Glomerular visceral epithelial cell (primary cell): ENCODE measurements around the gene EXTL1.

ENCODE experiments used
- DNase-seq: peaks from one replicate; pipeline ENCODE4 v3.0.0-alpha.2; 2016; ENCODE audit errors: extremely low spot score

Gene EXTL1

DNA sequence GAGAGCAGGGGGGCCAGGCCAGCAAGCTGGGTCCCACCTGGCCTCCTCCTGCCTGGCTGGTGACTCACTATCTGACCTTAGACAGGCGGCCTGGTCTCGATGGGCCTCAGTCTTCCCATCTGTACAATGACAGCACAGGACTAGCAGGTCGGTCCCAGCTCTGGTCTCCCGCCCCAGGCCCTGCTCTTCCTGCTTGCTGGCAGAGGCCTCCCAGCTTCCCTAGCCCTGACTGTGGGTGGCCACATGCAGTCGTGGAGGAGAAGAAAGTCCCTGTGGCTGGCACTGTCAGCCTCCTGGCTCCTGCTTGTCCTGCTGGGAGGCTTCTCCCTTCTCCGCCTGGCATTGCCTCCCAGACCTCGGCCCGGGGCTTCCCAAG, 817 bp downstream of the EXTL1 start:
- DNase-seq: no peak

DNA sequence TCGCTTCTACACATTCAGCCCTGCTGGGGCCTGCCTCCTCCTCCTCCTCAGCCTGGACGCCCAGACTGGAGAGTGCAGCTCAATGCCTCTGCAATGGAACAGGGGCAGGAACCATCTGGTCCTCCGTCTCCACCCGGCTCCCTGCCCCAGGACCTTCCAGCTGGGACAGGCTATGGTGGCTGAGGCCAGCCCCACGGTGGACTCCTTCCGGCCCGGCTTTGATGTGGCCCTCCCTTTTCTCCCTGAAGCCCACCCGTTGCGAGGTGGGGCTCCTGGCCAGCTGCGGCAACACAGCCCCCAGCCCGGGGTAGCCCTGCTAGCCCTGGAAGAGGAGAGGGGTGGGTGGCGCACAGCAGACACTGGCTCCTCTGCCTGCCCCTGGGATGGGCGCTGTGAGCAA, 1.4 kb downstream of the EXTL1 start:
- no peak for DNase-seq

DNA sequence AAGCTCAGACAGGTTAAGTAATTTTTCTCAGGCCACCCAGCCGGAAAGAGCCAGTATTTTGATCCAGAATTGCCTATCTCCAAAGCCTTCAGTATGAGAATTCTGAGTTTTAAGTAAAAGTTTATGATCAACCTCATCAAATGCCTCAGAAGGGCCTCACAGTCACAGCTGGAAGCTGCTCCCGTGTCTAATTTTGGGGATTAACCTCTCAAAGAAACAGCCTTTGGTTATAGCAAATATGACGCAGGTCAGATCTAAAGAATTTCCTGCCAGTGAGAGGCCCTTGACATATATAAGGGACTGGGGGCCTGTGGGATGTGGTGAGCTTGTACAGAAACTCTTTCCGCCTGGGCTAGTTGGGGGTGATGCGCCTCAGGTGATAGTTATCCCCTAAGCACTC, 2.3 kb downstream of the EXTL1 start:
- no peak for DNase-seq

DNA sequence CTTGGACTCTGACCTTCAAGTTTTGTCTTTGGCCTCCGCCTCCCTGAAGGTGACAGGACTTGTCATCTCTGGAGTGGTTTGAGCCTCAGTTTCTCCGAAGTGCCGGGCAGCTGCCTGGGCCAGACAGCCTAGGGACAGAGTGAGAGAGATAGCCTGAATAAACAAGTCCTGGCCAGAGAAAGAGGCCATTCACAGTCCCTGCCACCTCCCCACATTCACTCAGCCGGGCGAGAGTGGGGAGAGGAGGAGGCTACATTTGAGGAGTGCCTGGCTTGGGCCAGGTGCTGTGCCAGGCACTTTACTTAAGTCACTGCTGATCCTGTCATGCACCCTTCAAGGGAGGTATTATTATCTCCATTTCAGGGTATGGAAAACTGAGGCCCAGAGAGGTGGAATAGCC, 3.5 kb downstream of the EXTL1 start:
- no peak for DNase-seq

DNA sequence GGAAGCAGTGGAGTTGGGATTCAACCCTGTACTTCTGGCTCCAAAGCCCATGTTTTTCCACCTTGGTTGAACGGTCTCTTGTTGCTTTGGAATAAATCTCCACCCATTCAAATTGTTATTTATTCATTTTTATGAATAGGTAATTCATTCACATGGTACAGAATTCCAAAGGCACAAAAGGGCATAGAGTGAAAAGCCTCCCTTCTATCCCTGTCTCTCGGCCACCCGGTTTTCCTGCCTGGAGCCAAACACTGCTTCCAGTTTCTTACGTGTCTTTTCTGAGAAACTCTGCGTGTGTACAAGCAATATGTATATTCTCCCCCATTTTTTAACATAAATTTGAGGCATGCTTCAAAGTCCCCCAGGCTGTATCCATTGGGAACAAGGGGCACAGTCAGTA, 3.9 kb downstream of the EXTL1 start:
- no peak for DNase-seq

DNA sequence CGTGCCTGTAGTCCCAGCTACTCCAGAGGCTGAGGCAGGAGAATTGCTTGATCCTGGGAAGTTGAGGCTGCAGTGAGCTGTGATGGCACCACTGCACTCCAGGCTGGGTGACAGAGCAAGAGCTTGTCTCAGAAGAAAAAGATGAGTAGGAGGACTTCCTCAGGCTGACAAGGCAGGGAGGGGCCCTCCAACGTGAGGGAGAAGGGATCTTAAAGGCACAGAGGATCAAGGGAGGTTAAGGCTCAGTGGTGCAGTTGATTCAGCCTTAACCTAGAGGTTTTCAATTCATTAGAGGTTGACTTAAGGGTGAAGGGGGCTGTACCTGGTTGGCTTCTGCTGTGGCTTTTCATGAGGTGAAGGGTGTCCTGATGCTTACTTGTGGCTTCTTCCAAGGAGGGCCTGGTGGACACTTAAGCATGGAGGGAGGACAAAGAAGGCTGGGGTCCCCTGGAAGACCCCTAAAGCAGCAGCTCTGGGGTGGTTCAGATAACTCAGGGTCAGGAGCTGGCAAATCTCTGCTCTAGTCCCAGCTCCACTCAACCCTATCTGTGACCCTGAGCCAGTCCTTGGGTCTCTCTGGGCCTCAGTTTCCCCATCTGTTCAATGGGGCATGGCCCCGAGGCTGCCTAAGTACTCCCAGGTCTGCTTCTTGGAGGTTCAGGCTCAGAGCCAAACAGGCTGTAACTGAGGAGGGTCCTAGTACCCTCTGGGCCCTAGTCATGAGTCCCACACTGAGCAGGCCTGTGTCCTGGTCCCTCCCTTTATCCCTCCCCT, 6.3 kb downstream of the EXTL1 start:
- no peak for DNase-seq

DNA sequence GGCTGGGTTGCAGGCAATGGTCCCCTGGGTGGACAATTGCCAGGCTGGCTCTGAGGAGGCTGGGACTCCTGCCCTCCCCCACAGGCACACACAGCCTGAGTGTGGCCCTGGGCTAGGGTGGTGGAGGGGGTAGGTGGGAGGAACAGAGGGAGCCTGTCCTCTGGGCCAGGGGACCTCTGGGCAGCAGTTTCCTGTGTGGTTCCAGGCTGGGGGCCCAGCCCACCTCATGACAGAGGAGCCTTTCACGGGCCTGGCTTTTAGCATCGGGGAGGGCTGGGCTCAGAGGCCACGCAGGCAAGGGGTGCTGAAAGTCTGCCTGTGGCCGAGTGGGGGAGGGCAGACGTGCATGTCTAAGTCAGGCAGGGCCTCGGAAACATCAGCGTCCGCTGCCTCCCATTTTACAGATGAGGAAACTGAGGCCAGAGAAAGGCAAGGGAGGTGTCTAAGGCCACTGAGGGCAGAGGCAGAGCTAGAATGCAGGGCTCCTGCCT, 7.0 kb downstream of the EXTL1 start:
- DNase-seq: no peak

DNA sequence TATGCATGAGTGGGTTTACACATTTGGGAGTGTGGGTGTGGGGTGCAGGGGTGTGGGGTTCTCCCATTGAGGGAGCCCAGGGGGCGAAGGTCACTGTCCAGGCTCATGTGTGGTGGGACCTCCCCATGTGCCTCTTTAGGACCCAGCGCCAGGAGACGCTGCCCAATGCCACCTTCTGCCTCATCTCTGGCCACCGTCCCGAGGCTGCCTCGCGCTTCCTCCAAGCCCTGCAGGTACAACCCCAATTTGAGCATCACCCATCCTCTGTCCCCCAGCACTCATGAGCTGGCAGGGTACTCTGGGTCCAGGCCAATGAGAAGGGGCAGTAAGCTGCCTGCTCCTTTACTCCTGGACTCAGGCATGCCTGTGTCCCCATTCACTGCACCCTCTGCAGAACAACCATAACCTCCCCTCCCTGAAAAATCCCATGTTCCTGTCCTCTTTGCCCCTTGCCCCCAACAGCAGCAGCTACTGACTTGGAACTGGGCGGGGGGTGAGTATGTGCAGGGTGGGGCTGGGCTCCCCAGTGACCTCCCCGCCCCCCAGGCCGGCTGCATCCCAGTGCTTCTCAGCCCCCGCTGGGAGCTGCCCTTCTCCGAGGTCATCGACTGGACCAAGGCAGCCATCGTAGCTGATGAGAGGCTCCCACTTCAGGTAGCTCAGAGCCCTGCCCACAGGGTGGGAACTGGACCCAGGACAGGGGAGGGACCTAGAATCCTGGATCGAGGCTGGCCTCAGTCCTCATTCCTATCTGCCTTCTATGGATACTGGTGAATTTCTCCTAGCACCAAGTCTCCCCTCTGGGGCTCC, 7.7 kb downstream of the EXTL1 start:
- no peak for DNase-seq

DNA sequence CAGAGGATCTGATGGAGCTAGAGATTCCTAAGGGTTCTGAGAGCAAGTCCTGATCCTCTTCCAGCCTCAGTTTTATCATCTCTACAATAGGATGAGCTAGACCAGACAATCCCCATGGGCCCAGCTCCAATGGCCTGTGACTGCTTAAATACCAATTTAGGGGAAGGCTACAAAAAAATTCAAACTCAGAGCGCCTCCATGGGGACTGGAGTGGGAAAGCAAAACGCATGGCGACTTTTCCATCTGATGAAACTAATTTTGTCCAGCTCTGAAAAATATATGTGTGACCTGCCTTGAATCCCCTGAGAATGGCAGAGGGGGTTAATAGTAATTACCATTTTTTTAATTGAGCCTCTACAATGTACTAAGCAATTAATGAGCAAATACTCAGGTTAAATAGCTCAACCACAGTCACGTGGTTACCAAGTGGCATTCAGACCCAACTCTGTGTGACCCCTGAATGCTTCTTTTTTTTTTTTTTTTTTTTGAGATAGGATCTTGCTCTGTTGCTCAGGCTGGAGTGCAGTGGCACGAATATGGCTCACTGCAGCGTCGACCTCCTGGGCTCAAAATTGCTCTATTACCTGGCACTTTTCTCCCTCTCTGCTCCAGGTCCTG, 8.4 kb downstream of the EXTL1 start:
- no peak for DNase-seq

DNA sequence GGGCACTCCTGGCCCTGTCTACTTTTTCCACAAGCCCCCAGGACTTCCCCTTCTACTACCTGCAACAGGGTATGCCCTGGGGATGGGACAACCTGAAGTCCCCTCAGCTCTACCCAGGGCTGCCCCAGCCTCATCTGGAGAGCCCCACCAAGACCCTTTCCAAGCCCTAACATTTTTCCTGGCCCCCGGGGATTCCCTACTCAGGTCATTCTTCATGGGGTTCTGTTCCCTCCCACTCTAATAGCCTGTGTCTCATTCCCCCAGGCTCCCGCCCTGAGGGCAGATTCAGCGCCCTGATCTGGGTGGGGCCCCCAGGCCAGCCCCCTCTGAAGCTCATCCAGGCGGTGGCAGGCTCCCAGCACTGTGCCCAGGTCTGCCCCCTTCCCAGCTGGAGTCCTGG, 9.6 kb downstream of the EXTL1 start:
- DNase-seq: no peak

DNA sequence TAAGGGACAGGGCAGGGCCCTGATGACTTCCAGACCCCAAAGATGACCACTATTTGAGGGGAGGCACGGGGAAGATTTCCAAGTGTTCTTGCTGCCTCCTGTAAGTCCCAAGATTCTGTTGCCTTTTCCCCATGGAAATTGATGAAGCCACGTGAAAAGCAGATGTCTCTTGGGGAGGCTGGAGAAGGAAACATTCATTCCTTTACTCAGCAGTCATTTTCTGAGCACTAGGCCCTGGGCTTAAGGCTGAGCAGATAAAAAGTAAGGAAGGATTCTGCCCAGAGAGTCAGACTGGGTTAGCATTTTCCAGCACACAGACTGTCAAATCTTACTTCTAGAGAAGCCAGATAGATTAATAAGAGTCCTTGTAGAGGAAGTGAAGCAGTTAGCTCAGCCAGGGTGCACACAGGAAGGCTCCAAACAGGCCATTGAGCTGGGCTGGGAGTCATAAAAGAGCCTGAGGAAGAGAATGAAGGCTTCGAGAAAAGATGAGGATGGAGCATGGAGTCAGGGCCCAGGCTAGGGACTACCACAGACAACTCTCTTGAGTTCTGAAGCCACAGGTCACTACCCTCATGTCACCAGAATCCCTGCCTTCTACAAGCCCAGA, 10.1 kb downstream of the EXTL1 start:
- DNase-seq: no peak

DNA sequence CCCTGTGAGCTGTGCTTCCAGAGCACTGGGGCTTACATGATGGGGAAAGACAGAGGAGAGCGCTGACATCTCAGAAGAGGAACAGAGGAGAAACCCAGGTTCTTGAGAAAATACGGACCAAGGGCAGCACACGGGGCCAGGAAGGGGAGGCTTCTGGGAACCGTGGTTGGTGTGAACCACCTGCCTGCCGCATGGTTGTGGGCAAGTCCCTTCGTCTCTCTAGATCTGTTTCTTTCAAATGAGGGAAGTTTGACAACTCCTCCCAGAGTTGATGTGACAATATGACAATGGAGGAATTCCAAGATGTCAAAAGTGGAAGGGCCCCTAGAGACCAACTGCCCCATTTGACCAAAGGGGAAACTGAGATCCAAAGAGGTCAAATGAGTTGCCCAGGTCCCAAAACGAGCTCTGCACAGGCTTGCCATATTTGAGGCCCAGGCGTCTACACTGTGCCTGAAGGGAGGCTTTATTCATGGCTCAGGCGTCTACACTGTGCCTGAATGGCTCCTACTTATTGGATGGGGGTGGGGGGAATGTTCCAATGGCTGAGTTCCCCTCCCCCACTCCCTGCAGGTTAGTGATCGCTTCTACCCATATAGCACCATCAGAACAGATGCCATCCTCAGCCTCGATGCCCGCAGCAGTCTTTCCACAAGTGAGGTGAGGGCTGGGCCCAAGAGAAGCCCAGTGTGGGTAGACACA, 11.2 kb downstream of the EXTL1 start:
- no peak for DNase-seq

DNA sequence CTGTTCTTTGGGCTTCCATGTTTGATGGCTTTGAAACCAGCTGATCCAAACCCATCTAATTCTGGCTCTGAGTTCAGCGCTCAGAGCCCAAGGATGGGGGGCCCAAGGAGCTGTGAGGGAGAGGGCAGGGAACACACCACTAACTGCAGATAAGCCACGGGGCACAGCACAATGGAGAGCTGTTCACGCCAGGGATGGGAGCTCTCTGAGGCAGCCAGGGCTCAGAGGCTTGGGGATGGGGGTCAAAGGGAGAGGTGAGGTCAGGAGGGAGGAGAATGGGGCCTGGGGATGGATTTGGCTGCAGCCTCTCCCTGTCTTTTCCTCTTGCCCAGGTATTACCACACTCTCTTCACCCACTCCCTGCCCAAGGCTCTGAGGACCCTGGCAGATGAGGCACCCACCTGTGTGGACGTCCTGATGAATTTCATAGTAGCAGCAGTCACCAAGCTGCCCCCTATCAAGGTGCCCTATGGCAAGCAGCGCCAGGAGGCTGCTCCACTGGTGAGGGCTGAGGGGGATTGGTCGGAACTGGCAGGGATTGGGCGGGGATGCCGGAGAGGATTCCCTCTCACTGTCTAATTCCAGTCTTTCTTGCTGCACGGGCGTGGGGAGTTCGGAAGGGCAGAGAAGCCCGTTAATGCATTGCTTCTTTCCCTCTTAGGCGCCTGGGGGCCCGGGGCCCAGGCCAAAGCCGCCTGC, 13.1 kb downstream of the EXTL1 start:
- DNase-seq: no peak

DNA sequence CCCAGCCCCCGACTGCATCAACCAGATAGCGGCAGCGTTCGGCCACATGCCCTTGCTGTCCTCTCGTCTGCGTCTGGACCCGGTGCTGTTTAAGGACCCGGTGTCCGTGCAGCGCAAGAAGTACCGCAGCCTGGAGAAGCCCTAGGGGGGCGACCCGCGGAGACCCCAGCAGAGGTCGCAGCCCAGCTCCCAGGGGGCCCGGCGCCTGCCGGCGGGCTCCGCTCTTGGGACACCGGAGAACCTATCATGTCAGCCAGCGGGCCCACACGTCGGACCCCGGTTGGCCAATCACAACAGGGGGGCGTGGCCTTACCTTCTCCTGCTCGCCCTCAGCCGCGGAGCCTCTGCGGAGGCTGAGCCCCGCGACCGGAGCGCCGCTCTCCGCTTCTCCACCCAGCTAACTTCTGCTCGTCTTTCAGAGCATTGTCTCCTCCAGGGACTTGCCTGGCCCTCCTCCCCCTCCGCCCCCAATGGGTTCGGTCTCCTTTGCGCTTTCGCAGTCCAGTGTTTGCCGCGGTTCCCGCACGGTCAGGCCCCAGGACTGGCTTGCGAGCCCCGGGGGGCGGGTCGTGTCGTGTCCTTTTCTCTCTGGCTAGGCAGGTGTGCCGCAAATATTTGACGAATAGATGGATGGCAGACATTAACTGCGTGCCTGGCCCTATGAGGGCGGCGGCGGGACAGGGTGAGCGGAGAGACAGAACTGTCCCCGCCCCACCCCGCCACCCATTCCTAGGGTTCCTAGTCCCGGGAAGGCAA, 13.8 kb downstream of the EXTL1 start:
- peak; percentile 88 for DNase-seq

DNA sequence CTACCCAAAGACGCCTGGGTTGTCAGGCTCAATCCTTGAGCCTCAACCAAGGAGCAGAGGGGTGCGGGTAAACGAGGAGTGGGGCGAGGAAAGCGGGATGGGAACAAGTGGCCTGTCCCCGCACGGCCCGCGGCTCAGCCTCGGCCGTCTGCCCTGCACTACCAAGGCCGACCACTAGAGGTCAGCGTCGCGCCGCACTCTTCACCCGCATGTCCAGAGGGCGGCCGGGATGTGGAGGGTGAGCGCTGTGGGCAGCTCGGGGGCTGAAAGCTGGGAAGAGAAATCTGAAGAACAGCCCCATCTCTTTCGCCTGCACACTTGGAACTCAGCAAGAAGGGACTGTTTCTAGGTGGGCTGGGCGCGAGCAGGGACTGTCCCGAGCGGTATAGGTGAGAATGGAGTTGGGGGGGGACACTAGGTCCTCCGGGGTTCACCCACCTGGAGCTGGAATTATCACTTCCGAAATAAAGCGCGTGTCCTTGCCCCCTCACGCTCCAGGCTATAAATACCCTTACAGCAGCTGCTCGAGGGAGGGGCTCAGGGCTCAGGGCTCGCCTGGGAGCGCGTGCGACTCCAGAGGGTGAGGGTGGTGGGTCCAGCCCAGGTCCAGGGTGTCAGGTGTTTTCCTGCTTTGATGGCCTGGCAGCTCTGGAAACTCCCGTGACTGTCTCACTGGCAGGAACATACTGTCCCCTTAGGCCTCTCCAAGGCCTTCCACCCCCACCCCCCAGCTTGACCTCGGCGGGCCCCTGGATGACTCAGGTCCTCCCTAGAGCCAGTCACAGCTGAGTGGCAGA, 14.6 kb downstream of the EXTL1 start:
- DNase-seq: peak; percentile 81

DNA sequence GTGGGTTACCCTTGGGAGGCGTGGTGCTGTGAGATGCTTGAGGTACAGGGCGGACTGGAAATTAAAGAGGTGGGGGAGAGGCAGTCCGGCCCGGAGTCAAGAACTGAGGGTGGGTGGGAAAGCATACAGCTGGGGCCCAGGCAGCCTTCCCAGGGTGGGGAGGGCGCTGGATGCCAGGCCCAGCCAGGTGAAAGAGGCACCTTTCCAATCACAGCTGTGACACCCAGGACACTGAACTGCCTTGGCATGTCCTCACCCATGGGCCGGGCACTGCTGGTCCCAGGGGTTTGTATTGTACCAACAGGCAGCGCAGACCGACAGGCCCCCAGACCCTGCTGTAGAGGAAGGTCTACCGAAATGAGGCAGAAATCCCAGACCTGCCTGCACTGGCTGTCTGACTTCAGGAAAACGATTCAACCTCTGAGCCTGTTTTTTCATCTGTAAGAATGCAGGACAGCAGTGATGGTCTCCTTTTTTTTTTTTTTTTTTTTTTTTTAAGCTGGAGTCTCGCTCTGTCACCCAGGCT, 15.2 kb downstream of the EXTL1 start:
- no peak for DNase-seq

DNA sequence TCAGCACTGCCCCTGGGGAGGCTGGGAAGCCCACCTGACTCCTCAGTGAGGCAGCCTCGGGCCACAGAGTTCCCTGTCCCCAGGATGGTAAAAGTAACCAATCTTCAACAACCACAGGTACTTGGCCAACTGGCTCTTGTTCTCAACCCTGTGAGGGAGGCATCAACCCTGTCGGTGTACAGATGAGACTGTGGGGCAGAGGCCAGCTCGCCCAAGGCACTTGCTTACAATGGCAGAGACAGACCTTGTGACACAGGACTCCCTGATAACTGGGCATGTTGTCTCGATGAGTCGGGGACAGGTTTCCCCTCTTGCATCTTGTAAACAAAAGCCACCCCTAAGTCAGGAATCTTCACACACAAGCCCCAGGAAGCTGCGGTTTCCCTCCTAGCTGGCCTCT, 16.3 kb downstream of the EXTL1 start:
- DNase-seq: no peak

DNA sequence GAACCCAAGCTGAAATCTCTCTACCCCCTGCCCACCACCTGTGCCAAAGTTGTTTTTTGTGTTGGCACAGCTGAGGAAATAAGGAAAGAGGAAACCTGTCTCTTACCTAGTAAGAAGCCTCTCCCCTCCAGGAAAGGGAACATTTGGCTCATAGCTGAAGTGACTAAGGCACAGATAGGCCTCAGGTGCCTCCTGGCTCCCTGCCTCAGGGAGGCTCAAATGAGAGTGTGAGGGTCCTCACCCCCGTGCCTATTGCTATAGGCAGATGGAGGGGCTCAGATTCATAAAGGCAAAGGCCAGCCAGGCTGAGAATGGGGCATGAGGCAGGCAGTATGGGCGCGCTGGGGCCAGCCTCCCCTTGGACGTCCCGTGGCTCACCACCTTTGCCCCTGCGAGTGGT, 16.9 kb downstream of the EXTL1 start:
- no peak for DNase-seq

DNA sequence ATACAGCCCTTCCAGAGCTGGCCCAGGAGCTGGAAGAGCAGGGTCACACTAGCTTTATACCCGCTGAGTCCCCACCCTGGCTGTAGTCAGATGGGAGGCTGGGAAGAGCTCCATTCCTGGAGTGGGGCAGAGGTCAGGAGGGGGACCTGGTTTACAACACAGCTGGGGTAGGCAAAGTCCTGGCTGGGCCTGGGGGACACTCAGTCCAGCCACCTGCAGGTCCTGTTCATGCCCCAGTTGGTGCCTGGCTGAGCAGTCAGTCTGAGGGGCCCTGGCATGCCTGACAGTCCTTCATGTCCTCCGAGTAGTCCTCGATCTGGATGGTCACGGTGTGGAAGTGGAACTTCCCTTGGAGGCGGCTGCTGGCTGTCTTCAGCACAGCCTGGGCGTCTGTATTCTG, 17.3 kb downstream of the EXTL1 start:
- no peak for DNase-seq
